Progenitor cell of endocrine pancreas (in vitro differentiated cells): ENCODE measurements around the gene POP7. TPM values are rescaled to one million over a fixed set of nuclear protein-coding genes. Genes with fewer than 3 reads are reported as not detected.
"Not testable (repeated sequence)": the region's sequence is repeated elsewhere in the genome, so short reads cannot be mapped to it uniquely, and the experiment has no call there.

Source experiments
- DNase-seq: peaks from one replicate; pipeline ENCODE4 v3.0.0; 2021; ENCODE audit warnings: low spot score; ENCODE audit not compliant: unreplicated experiment
- H3K27ac Mint-ChIP-seq: 2 replicates; pipeline ENCODE4 v1.8.0; 2021; ENCODE audit warnings: mild to moderate bottlenecking, moderate library complexity, mixed read lengths
- H3K27me3 Mint-ChIP-seq: 2 replicates; pipeline ENCODE4 v1.8.0; 2021; ENCODE audit warnings: mixed read lengths
- H3K36me3 Mint-ChIP-seq: 2 replicates; pipeline ENCODE4 v1.8.0; 2022; ENCODE audit warnings: mixed read lengths; ENCODE audit not compliant: insufficient read depth
- H3K4me1 Mint-ChIP-seq: 2 replicates; pipeline ENCODE4 v1.8.0; 2021; ENCODE audit warnings: low read depth, mixed read lengths
- H3K4me3 Mint-ChIP-seq: 2 replicates; pipeline ENCODE4 v1.8.0; 2021; ENCODE audit warnings: low read depth, mild to moderate bottlenecking, moderate library complexity, mixed read lengths
- H3K9me3 Mint-ChIP-seq: 2 replicates; pipeline ENCODE4 v1.8.0; 2021; ENCODE audit warnings: low read depth, mixed read lengths
- CTCF ChIP-seq: fragments of 200-600 bp; sonication (generic); IDR thresholded peaks from one replicate; pipeline ENCODE4 v1.5.0; 2021; ENCODE audit warnings: antibody characterized with exemption, mild to moderate bottlenecking; ENCODE audit not compliant: unreplicated experiment
- long read RNA-seq: library from polyadenylated mRNA; unstranded; transcript quantifications from one replicate; pipeline ENCODE4 v2.0.0, GENCODE V29; 2020
- total RNA-seq: library from RNA; stranded (reverse); gene quantifications from 2 replicates; pipeline ENCODE4 v1.2.1, GENCODE V29; 2021

POP7 gene
- 30.2 and 33.7 TPM in 2 replicates for total RNA-seq
- long read RNA-seq, transcript POP7-201 (2 exons, 927 nt): major isoform, 18 of 18 reads
- long read RNA-seq, partial matches to known transcripts: 0 of 18 reads
- long read RNA-seq, other reads (novel, unspliced or antisense): 0 of 18 reads

GRCh38 chr7:100705753-100706671 lies at the start of gene POP7:
TSS of gene POP7 (plus strand) at chr7:100706121. CDS start at chr7:100706831, 710 bp downstream.
- peak; percentile 98 for DNase-seq
- Mint-ChIP-seq H3K4me1 (peaks cover 10% of the 10 kb centered on the region), H3K9me3 (no peaks in the 10 kb centered on the region), H3K4me3 (peak within 1 kb of the TSS; percentile 95), H3K36me3 (peaks cover 2% of the 10 kb centered on the region), H3K27me3 (peaks cover 2% of the 10 kb centered on the region), H3K27ac (peak within 1 kb of the TSS; percentile 96)
- no peak for TF ChIP-seq CTCF

GRCh38 chr7:100662194-100662776 lies 43.6 kb upstream of the POP7 start:
- not testable (repeated sequence) for H3K4me1 Mint-ChIP-seq, H3K4me3 Mint-ChIP-seq, DNase-seq, H3K36me3 Mint-ChIP-seq, H3K27ac Mint-ChIP-seq, H3K9me3 Mint-ChIP-seq
- peaks cover 41% of the 10 kb centered on the region for H3K27me3 Mint-ChIP-seq

- Mint-ChIP-seq H3K27me3 (peaks cover 35% of the 10 kb centered on the region), H3K36me3 (no peaks in the 10 kb centered on the region), H3K4me1 (no peaks in the 10 kb centered on the region), H3K9me3 (peaks cover 2% of the 10 kb centered on the region), H3K4me3 (no peak overlapping the region), H3K27ac (no peak overlapping the region)
- no peak for DNase-seq
- TF ChIP-seq CTCF: no peak
Measured at GRCh38 chr7:100665168-100665726, 40.7 kb upstream of the POP7 start.

GRCh38 chr7:100667331-100668068 lies 38.4 kb upstream of the POP7 start:
- Mint-ChIP-seq H3K27ac (no peak overlapping the region), H3K4me3 (no peak overlapping the region), H3K27me3 (peaks cover 45% of the 10 kb centered on the region)

GRCh38 chr7:100668069-100668449 lies 37.9 kb upstream of the POP7 start:
- TF ChIP-seq CTCF: no peak
- peaks cover 44% of the 10 kb centered on the region for H3K27me3 Mint-ChIP-seq
- H3K4me1 Mint-ChIP-seq: no peaks in the 10 kb centered on the region
- DNase-seq: no peak
- H3K36me3 Mint-ChIP-seq: no peaks in the 10 kb centered on the region
- no peak overlapping the region for H3K27ac Mint-ChIP-seq
- H3K9me3 Mint-ChIP-seq: peaks cover 2% of the 10 kb centered on the region
- no peak overlapping the region for H3K4me3 Mint-ChIP-seq

More at GRCh38 chr7:100667331-100668068, 38.4 kb upstream of the POP7 start:
- no peak for DNase-seq
- Mint-ChIP-seq H3K9me3 (peaks cover 2% of the 10 kb centered on the region), H3K4me1 (no peaks in the 10 kb centered on the region), H3K36me3 (no peaks in the 10 kb centered on the region)
- no peak for TF ChIP-seq CTCF

GRCh38 chr7:100669106-100669505 lies 36.8 kb upstream of the POP7 start:
- not testable (repeated sequence) for H3K4me3 Mint-ChIP-seq, H3K4me1 Mint-ChIP-seq, H3K27ac Mint-ChIP-seq, H3K36me3 Mint-ChIP-seq, DNase-seq, H3K9me3 Mint-ChIP-seq
- peaks cover 42% of the 10 kb centered on the region for H3K27me3 Mint-ChIP-seq
